Uterus (tissue), 4 donors: ENCODE measurements around the gene MOV10L1. TPM values are rescaled to one million over a fixed set of nuclear protein-coding genes. Genes with fewer than 3 reads are reported as not detected.

ENCODE experiments used
- DNase-seq, 2 donors: peaks; one replicate each; pipeline ENCODE4 v3.0.0-alpha.2; 2019 to 2020
- H3K27ac ChIP-seq, 2 donors: fragments of 200-600 bp; sonication (generic); 1 replicate in 1 of 2; 2 replicates in 1 of 2; pipeline ENCODE4 v1.5.1; 2016 to 2018
- H3K27me3 ChIP-seq, 2 donors: fragments of 200-600 bp; sonication (generic); one replicate each; pipeline ENCODE4 v1.5.1; 2018 to 2019; ENCODE audit warnings: control low read depth in 1 of 2
- H3K36me3 ChIP-seq, 2 donors: fragments of 200-600 bp; sonication (generic); one replicate each; pipeline ENCODE4 v1.5.1; 2019; ENCODE audit warnings: control low read depth in 1 of 2
- H3K4me1 ChIP-seq, 2 donors: fragments of 200-600 bp; sonication (generic); one replicate each; pipeline ENCODE4 v1.5.1; 2018 to 2019; ENCODE audit warnings: control low read depth in 1 of 2
- H3K4me3 ChIP-seq, 2 donors: fragments of 200-600 bp; sonication (generic); 1 replicate in 1 of 2; 2 replicates in 1 of 2; pipeline ENCODE4 v1.5.1; 2018 to 2019; ENCODE audit warnings: mild to moderate bottlenecking in 1 of 2
- H3K9me3 ChIP-seq, 2 donors: fragments of 200-600 bp; sonication (generic); one replicate each; pipeline ENCODE4 v1.5.1; 2019; ENCODE audit warnings: control low read depth in 1 of 2
- POLR2A ChIP-seq, 2 donors: fragments of 450-650 bp; IDR thresholded peaks; one replicate each; pipeline ENCODE4 v1.6.1; 2016; ENCODE audit warnings: antibody characterized with exemption in 2 of 2, mild to moderate bottlenecking in 1 of 2, moderate library complexity in 1 of 2
- intact Hi-C: fragments of 100-400 bp; cut with DNase I; formaldehyde crosslinking; loops from one replicate; pipeline ENCODE4 v1.15.1; 2023; ENCODE audit warnings: low total_unique reads
- total RNA-seq, 4 donors: library from RNA; depleted of rRNA in 3 of 4; stranded (reverse); fragments of >200 nt in 3 of 4; gene quantifications; one replicate each; pipeline versions ENCODE4 v1.1.0 to v1.2.4, GENCODE V29; 2014 to 2023
- TF ChIP-seq, protein P1 (sequence below), 4 experiments: fragments of 200-600 bp in 2 of 4; fragments of 450-650 bp in 2 of 4; sonication (generic) in 2 of 4; IDR thresholded peaks; one replicate each; pipeline ENCODE4 v1.5.1; 2016 to 2019; ENCODE audit warnings: antibody characterized with exemption in 4 of 4, mild to moderate bottlenecking in 2 of 4, moderate library complexity in 1 of 4
- donor health status: DM: yes; HTN: yes; CAD: no.

Gene MOV10L1
- total RNA-seq, 4 donors from 2014 or later, result 1.8 to 3.4 TPM; not detected in 2

GRCh38 chr22:50184004-50184901 is 94.4 kb downstream of the MOV10L1 start:
- Histone ChIP-seq H3K9me3 (no peaks in the 10 kb centered on the region), H3K4me3 (peak overlapping the region; percentile 44 to 54), H3K4me1 (peaks cover 0 to 18% of the 10 kb centered on the region in 2 donors), H3K27ac (peak overlapping the region; percentile 13 to 31), H3K27me3 (no peaks in the 10 kb centered on the region), H3K36me3 (no peaks in the 10 kb centered on the region)
- intact Hi-C loops, result no loop called here
- no peak for TF ChIP-seq POLR2A (IDR thresholded peaks at IDR 0.05)
- TF ChIP-seq, protein P1, sequence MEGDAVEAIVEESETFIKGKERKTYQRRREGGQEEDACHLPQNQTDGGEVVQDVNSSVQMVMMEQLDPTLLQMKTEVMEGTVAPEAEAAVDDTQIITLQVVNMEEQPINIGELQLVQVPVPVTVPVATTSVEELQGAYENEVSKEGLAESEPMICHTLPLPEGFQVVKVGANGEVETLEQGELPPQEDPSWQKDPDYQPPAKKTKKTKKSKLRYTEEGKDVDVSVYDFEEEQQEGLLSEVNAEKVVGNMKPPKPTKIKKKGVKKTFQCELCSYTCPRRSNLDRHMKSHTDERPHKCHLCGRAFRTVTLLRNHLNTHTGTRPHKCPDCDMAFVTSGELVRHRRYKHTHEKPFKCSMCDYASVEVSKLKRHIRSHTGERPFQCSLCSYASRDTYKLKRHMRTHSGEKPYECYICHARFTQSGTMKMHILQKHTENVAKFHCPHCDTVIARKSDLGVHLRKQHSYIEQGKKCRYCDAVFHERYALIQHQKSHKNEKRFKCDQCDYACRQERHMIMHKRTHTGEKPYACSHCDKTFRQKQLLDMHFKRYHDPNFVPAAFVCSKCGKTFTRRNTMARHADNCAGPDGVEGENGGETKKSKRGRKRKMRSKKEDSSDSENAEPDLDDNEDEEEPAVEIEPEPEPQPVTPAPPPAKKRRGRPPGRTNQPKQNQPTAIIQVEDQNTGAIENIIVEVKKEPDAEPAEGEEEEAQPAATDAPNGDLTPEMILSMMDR (IDR thresholded peaks at IDR 0.05), result no peak
- DNase-seq, result peak; percentile 72 to 77

DNA sequence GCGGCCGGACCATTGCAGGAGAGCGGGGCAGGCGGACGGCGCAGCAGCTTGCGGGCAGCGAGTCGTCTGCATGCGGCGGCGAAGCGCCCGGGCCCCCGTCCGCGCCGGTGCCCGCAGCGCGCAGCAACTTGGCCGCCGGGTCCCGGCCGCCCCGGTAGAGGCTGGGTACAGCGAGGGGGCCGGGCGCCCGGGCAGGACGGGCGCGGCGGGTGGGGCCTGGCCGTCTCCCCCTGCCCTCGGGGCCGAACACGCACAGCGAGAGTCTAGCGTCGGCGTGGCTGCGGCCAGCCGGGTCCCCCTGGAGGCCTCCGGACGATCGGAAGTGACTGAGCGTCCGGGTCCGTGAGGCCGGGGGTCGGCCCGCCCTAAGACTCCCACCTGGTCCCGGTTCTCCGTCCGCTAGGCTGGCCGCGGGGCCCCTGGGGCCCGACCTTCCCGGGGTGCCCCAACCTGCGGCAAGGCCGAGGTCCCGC is 95.1 kb downstream of the MOV10L1 start:
- Histone ChIP-seq H3K4me1 (peaks cover 0 to 25% of the 10 kb centered on the region in 2 donors), H3K36me3 (no peaks in the 10 kb centered on the region), H3K4me3 (peak overlapping the region; percentile 44 to 54), H3K9me3 (no peaks in the 10 kb centered on the region), H3K27ac (peak overlapping the region in 1 of 2 donors; percentile 41), H3K27me3 (no peaks in the 10 kb centered on the region)
- no peak for TF ChIP-seq POLR2A (IDR thresholded peaks at IDR 0.05)
- TF ChIP-seq, protein P1 (IDR thresholded peaks at IDR 0.05), result no peak
- DNase-seq, result no peak
- intact Hi-C loops, result no loop called here

DNA sequence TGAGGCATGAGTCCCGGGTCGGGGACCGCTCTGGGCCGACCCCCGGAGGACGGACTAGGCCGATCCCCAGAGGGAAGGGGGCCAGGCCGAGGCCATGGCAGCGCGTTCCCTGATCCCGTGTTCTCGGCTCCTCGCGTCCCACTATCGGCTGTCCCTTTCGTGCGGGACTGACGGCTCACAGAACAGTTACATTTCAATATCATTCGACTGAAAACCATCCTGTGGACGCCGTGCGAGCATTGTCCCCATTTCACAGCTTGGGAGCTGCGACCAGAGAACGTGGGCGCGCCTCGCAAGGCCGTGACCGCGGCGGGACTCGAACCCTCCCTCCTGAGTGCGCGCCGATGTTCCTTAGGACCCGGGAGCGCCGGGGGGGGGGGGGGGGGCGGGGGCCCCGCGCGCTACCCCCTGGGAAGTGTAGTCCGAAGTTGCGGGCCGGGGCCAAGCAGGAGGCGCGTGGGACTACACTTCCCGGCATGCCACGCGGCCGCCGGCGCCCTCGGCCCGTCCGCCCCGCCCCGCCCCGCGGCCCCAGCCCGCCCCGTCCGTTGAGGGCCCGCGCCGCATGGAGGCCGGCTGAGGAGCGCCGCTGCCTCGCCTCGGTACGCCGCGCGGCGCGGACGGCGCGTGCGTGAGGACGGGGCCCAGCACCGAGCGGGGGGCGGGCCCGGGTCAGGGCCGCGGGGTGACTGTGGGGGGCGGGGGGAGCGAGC is 95.7 kb downstream of the MOV10L1 start, which contains the start of gene TRABD:
Gene TRABD, plus strand, starts transcription at position 539 of the 713 bp plus-strand sequence. CDS start 7,148 bp downstream, outside the sequence.
- intact Hi-C loops, result no loop called here
- peaks cover 0 to 29% of the 10 kb centered on the region in 2 donors for H3K4me1 ChIP-seq
- TF ChIP-seq POLR2A (IDR thresholded peaks at IDR 0.05), result no peak
- TF ChIP-seq, protein P1 (IDR thresholded peaks at IDR 0.05), result no peak

DNA sequence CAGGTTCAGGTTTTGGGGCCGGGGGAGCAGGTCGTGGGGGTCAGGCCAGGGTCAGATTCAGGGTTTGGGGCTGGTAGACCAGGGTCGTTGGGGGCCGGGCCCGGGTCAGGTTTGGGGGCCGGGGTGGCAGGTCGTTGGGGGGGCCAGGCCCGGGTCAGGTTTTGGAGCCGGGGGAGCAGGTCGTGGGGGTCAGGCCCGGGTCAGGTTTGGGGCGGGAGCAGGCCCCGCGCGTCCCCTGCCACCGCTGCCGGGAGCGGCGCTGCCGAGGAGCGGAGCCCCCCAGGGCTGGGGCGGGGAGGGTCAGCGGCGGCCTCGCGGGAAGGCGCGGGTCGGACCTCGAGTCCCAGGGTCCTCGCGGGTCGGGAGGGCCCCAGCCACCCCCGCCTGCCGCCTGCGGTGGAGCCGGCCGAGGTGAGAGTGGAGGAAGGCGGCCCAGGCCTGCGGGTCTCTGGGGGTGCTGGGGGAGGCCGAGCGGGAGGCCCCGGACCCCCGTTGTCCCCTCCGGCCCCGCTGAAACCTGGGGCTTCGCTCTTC is 96.4 kb downstream of the MOV10L1 start:
- intact Hi-C loops, result no loop called here
- peaks cover 0 to 35% of the 10 kb centered on the region in 2 donors for H3K4me1 ChIP-seq

More for the DNA sequence above, 95.7 kb downstream of the MOV10L1 start, which contains the start of gene TRABD:
- H3K36me3 ChIP-seq, result no peaks in the 10 kb centered on the region
- H3K4me3 ChIP-seq, result peak within 1 kb of the TSS; percentile 54 to 85
- peak within 1 kb of the TSS; percentile 47 to 78 for H3K27ac ChIP-seq
- H3K27me3 ChIP-seq, result no peaks in the 10 kb centered on the region
- H3K9me3 ChIP-seq, result no peaks in the 10 kb centered on the region
- peak; percentile 84 to 88 for DNase-seq

More for the DNA sequence above, 96.4 kb downstream of the MOV10L1 start:
- no peak for TF ChIP-seq POLR2A (IDR thresholded peaks at IDR 0.05)
- TF ChIP-seq, protein P1 (IDR thresholded peaks at IDR 0.05), result no peak
- H3K9me3 ChIP-seq, result no peaks in the 10 kb centered on the region
- H3K36me3 ChIP-seq, result no peaks in the 10 kb centered on the region
- H3K27me3 ChIP-seq, result no peaks in the 10 kb centered on the region
- H3K27ac ChIP-seq, result peak overlapping the region; percentile 47 to 78
- H3K4me3 ChIP-seq, result peak overlapping the region; percentile 54 to 85
- DNase-seq, result peak in 1 of 2 donors; percentile 40
